OCI-LY7 (cell line): ENCODE results near the gene TMEM44. TPM values are rescaled to one million over a fixed set of nuclear protein-coding genes. Genes with fewer than 3 reads are reported as not detected.

ENCODE experiments used
- BruUV-seq: library from RNA; stranded (reverse); fragments of 400-500 nt; replicated peaks from 2 replicates; lab custom pipeline; 2021; lab: Mats Ljungman, UMichigan
- CTCF ChIA-PET: fragments of 300-600 bp; sonication (Branson Sonifier 250); formaldehyde crosslinking; loops from one replicate; lab custom pipeline; 2022; ENCODE audit warnings: antibody characterized with exemption; ENCODE audit not compliant: unreplicated experiment; lab: Charles Lee
- POLR2A ChIA-PET: fragments of 300-600 bp; sonication (Branson Sonifier 250); formaldehyde crosslinking; loops from one replicate; lab custom pipeline; 2022; ENCODE audit warnings: antibody characterized with exemption; lab: Charles Lee
- DNase-seq: peaks from one replicate; pipeline ENCODE4 v3.0.0-alpha.2; 2015; ENCODE audit warnings: low spot score
- H2AFZ ChIP-seq: fragments of 200-600 bp; sonication (generic), shearing (Covaris generic); 2 replicates; pipeline ENCODE4 v1.6.1; 2014; ENCODE audit warnings: mild to moderate bottlenecking, antibody characterized with exemption, low read length, moderate library complexity
- H3K27ac ChIP-seq: fragments of 200-600 bp; sonication (generic); 2 replicates; pipeline ENCODE4 v1.5.1; 2014; ENCODE audit warnings: mixed run types, low read depth, mild to moderate bottlenecking, moderate library complexity, low read length, inconsistent platforms; ENCODE audit not compliant: poor library complexity, severe bottlenecking
- H3K36me3 ChIP-seq: fragments of 200-600 bp; sonication (generic); 2 replicates; pipeline ENCODE4 v1.6.1; 2014; ENCODE audit warnings: mild to moderate bottlenecking, antibody characterized with exemption, low read length, moderate library complexity, mixed read lengths; ENCODE audit not compliant: insufficient read depth
- H3K4me1 ChIP-seq: fragments of 200-600 bp; sonication (generic); 2 replicates; pipeline ENCODE4 v1.5.1; 2014; ENCODE audit warnings: mild to moderate bottlenecking, low read length; ENCODE audit not compliant: insufficient read depth, poor library complexity, severe bottlenecking
- H3K4me2 ChIP-seq: fragments of 200-600 bp; sonication (generic); 2 replicates; pipeline ENCODE4 v1.6.1; 2014; ENCODE audit warnings: mild to moderate bottlenecking, low read length
- H3K4me3 ChIP-seq: fragments of 200-600 bp; sonication (generic); 2 replicates; pipeline ENCODE4 v1.5.1; 2014; ENCODE audit warnings: mild to moderate bottlenecking, low read depth, low read length; ENCODE audit not compliant: poor library complexity, severe bottlenecking
- H3K79me2 ChIP-seq: fragments of 200-600 bp; sonication (generic); 2 replicates; pipeline ENCODE4 v1.6.1; 2016; ENCODE audit warnings: low read depth, mild to moderate bottlenecking, low read length, moderate library complexity, mixed read lengths; ENCODE audit not compliant: insufficient read depth
- H3K9me2 ChIP-seq: fragments of 200-600 bp; sonication (generic); 2 replicates; pipeline ENCODE4 v1.6.1; 2016; ENCODE audit warnings: mild to moderate bottlenecking, low read length, mixed read lengths; ENCODE audit not compliant: insufficient read depth
- H3K9me3 ChIP-seq: fragments of 200-600 bp; sonication (generic); 2 replicates; pipeline ENCODE4 v1.6.1; 2014; ENCODE audit warnings: mild to moderate bottlenecking, mixed run types, low read length, mixed read lengths
- H4K20me1 ChIP-seq: fragments of 200-600 bp; sonication (generic); 2 replicates; pipeline ENCODE4 v1.6.1; 2014; ENCODE audit warnings: mild to moderate bottlenecking, antibody characterized with exemption, low read length, moderate library complexity, mixed read lengths; ENCODE audit not compliant: insufficient read depth
- EZH2phosphoT487 ChIP-seq: fragments of 200-600 bp; sonication (generic); IDR thresholded peaks from 2 replicates; pipeline ENCODE4 v1.6.1; 2018; ENCODE audit warnings: low read depth, borderline replicate concordance, mild to moderate bottlenecking, mixed run types, antibody characterized with exemption, low read length, moderate library complexity, mixed read lengths
- intact Hi-C: fragments of 100-400 bp; cut with micrococcal nuclease; formaldehyde crosslinking; loops from one replicate; pipeline ENCODE4 v1.10.0; 2022; ENCODE audit not compliant: unreplicated experiment
- total RNA-seq, 2 experiments: library from RNA; depleted of rRNA in 1 of 2; stranded (reverse); fragments of >200 nt in 1 of 2; shearing (Covaris generic) in 1 of 2; gene quantifications; 2 replicates each; pipeline ENCODE4 v1.2.3, GENCODE V29; 2014 to 2022
- TF ChIP-seq, protein P1 (sequence below): fragments of 200-600 bp; sonication (generic); conservative IDR thresholded peaks from 2 replicates; pipeline ENCODE4 v1.5.1; 2014; ENCODE audit warnings: mild to moderate bottlenecking, antibody characterized with exemption, low read length, moderate library complexity, mixed read lengths

The TMEM44 gene
- total RNA-seq, 2 experiments from 2014 or later = 8.8 to 22.9 TPM

DNA sequence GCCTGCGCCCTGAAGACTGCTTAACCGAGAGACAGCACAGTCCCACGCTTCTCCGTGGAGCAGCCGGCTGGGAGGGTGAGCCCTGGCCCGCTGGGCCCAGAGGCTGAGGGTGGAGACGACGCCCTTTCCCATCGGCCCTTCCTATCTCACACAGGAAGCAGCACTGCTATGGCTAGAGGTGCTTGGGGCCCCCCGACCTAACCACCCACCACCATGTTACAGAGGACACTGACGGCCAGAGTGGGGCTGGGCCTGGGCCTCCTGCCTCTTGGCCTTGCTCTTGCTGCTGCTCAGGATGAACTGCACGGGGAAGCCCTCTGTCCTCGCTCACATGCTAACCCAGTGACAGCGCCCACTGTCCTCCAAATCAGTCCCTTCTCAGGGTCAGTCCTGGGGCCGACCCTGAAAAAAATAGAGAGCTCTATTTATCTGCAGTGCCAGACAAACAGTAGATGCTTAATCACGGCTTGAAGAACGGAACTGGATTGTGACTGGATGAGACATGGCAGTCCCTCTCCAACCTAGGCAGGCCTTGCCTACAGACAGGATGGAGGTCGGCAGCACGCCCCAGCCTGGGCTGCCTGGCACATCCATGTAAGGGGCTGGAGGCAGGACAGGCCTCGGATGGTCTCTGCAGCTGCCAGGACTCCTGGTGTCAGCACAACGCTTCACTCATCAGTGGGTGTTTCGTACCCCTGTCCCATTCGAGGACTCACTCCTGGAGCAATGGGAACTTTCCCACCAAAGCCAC, 14.2 kb downstream of the TMEM44 start:
- no peaks in the 10 kb centered on the region for H4K20me1 ChIP-seq
- DNase-seq = no peak
- H3K4me1 ChIP-seq = no peaks in the 10 kb centered on the region
- H3K36me3 ChIP-seq = no peaks in the 10 kb centered on the region
- intact Hi-C loops = no loop called here
- H3K9me3 ChIP-seq = no peaks in the 10 kb centered on the region
- ChIA-PET POLR2A (no interaction called here), CTCF (no interaction called here)
- no peaks in the 10 kb centered on the region for H3K79me2 ChIP-seq
- no TSS peak for BruUV-seq
- H2AFZ ChIP-seq = no peak overlapping the region
- TF ChIP-seq EZH2phosphoT487 = no peak
- TF ChIP-seq, protein P1, sequence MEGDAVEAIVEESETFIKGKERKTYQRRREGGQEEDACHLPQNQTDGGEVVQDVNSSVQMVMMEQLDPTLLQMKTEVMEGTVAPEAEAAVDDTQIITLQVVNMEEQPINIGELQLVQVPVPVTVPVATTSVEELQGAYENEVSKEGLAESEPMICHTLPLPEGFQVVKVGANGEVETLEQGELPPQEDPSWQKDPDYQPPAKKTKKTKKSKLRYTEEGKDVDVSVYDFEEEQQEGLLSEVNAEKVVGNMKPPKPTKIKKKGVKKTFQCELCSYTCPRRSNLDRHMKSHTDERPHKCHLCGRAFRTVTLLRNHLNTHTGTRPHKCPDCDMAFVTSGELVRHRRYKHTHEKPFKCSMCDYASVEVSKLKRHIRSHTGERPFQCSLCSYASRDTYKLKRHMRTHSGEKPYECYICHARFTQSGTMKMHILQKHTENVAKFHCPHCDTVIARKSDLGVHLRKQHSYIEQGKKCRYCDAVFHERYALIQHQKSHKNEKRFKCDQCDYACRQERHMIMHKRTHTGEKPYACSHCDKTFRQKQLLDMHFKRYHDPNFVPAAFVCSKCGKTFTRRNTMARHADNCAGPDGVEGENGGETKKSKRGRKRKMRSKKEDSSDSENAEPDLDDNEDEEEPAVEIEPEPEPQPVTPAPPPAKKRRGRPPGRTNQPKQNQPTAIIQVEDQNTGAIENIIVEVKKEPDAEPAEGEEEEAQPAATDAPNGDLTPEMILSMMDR = no peak
- no peak overlapping the region for H3K27ac ChIP-seq
- no peaks in the 10 kb centered on the region for H3K9me2 ChIP-seq
- H3K4me3 ChIP-seq = no peak overlapping the region
- no peak overlapping the region for H3K4me2 ChIP-seq

DNA sequence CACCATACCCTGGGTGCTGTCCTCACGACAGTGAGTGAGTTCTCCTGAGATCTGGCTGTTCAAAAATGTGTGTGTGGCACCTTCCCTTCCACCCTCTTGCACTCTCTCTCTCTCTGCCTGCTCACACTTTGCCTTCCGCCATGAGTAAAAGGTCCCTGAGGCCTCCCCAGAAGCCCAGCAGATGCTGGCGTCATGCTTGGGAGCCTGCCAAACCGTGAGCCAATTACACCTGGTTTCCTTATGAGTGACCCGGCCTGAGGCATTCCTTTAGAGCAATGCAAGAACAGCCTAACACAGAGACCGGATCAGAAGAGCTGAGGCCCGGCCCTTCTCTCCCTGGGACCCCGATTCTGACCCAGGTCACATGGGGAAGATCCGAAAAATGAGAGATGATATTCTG, 15.4 kb downstream of the TMEM44 start:
- H3K9me2 ChIP-seq = no peaks in the 10 kb centered on the region
- H3K79me2 ChIP-seq = no peaks in the 10 kb centered on the region
- no peaks in the 10 kb centered on the region for H3K36me3 ChIP-seq
- BruUV-seq = no TSS peak
- H3K4me3 ChIP-seq = no peak overlapping the region
- no peaks in the 10 kb centered on the region for H3K9me3 ChIP-seq
- H3K4me1 ChIP-seq = no peaks in the 10 kb centered on the region
- intact Hi-C loops = no loop called here
- H3K27ac ChIP-seq = no peak overlapping the region
- no peak overlapping the region for H2AFZ ChIP-seq
- DNase-seq = no peak
- ChIA-PET POLR2A (no interaction called here), CTCF (no interaction called here)
- H3K4me2 ChIP-seq = no peak overlapping the region
- TF ChIP-seq, protein P1 = no peak
- TF ChIP-seq EZH2phosphoT487 = no peak
- H4K20me1 ChIP-seq = no peaks in the 10 kb centered on the region

DNA sequence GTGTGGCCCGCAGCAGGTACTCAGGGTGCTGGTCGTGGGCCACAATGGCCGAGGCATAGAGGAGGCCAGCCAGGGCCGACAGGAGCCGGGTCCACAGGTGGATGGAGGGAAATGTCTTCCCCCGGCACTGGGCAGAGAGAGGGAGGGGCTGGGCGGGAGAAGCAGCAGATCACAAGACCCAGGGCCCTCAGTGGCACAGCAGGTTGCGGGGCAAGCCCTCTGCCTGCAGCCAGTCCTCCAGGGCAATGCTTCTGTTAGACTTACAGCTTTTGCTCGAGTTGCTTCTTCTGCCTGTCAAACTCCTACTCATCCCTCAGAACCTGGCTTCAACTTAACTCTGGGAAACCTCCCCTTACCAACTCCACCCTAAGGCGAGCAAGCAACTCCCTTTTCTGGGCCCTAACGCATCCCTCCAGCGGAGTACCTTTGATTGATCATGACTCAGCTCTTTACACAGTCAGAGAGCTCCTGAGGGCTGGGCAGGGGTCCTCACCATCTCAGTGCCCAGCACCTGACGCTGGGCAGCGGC, 16.0 kb downstream of the TMEM44 start:
- no peaks in the 10 kb centered on the region for H3K9me2 ChIP-seq
- no peaks in the 10 kb centered on the region for H3K79me2 ChIP-seq
- H3K4me3 ChIP-seq = no peak overlapping the region
- no peak overlapping the region for H3K27ac ChIP-seq
- ChIA-PET POLR2A (no interaction called here), CTCF (no interaction called here)
- H4K20me1 ChIP-seq = no peaks in the 10 kb centered on the region
- intact Hi-C loops = no loop called here
- no peak overlapping the region for H2AFZ ChIP-seq
- no peak overlapping the region for H3K4me2 ChIP-seq
- DNase-seq = no peak
- TF ChIP-seq, protein P1 = no peak
- no peak for TF ChIP-seq EZH2phosphoT487
- H3K4me1 ChIP-seq = no peaks in the 10 kb centered on the region
- H3K9me3 ChIP-seq = no peaks in the 10 kb centered on the region
- BruUV-seq = no TSS peak
- H3K36me3 ChIP-seq = no peaks in the 10 kb centered on the region
